ENCODE measurements around the gene FN3KRP.

The FN3KRP gene

GRCh38 chr17:82751571-82752370 lies 35.3 kb downstream of the FN3KRP start, which contains the start of gene TBCD (continued):
- TF ChIP-seq, protein P1, sequence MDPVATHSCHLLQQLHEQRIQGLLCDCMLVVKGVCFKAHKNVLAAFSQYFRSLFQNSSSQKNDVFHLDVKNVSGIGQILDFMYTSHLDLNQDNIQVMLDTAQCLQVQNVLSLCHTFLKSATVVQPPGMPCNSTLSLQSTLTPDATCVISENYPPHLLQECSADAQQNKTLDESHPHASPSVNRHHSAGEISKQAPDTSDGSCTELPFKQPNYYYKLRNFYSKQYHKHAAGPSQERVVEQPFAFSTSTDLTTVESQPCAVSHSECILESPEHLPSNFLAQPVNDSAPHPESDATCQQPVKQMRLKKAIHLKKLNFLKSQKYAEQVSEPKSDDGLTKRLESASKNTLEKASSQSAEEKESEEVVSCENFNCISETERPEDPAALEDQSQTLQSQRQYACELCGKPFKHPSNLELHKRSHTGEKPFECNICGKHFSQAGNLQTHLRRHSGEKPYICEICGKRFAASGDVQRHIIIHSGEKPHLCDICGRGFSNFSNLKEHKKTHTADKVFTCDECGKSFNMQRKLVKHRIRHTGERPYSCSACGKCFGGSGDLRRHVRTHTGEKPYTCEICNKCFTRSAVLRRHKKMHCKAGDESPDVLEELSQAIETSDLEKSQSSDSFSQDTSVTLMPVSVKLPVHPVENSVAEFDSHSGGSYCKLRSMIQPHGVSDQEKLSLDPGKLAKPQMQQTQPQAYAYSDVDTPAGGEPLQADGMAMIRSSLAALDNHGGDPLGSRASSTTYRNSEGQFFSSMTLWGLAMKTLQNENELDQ (tag by site-specific recombination; IDR thresholded peaks at IDR 0.05; ENCODE audit: low read depth) = no peak
- TF ChIP-seq MZF1 (tag by site-specific recombination; IDR thresholded peaks at IDR 0.05; ENCODE audit: borderline replicate concordance) = no peak
- TF ChIP-seq, protein P2, sequence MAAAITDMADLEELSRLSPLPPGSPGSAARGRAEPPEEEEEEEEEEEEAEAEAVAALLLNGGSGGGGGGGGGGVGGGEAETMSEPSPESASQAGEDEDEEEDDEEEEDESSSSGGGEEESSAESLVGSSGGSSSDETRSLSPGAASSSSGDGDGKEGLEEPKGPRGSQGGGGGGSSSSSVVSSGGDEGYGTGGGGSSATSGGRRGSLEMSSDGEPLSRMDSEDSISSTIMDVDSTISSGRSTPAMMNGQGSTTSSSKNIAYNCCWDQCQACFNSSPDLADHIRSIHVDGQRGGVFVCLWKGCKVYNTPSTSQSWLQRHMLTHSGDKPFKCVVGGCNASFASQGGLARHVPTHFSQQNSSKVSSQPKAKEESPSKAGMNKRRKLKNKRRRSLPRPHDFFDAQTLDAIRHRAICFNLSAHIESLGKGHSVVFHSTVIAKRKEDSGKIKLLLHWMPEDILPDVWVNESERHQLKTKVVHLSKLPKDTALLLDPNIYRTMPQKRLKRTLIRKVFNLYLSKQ (tag by site-specific recombination; IDR thresholded peaks at IDR 0.05; ENCODE audit: borderline replicate concordance) = no peak
- TF ChIP-seq SP2 (tag by site-specific recombination; IDR thresholded peaks at IDR 0.05) = peak; percentile 76
- no peak for TF ChIP-seq ZNF426 (tag by site-specific recombination; IDR thresholded peaks at IDR 0.05)
- no peak for TF ChIP-seq ZNF19 (tag by site-specific recombination; IDR thresholded peaks at IDR 0.05; ENCODE audit: low read depth)
- TF ChIP-seq ZNF768 (tag by site-specific recombination; IDR thresholded peaks at IDR 0.05) = no peak; the same call in 1 of the 2 replicates
- no peak for TF ChIP-seq ZNF121 (tag by site-specific recombination; IDR thresholded peaks at IDR 0.05)
- no peak for TF ChIP-seq ZNF211 (tag by site-specific recombination; IDR thresholded peaks at IDR 0.05; ENCODE audit: low read depth)
- no peak for TF ChIP-seq ZNF548 (tag by site-specific recombination; IDR thresholded peaks at IDR 0.05)
- TF ChIP-seq, protein P3, sequence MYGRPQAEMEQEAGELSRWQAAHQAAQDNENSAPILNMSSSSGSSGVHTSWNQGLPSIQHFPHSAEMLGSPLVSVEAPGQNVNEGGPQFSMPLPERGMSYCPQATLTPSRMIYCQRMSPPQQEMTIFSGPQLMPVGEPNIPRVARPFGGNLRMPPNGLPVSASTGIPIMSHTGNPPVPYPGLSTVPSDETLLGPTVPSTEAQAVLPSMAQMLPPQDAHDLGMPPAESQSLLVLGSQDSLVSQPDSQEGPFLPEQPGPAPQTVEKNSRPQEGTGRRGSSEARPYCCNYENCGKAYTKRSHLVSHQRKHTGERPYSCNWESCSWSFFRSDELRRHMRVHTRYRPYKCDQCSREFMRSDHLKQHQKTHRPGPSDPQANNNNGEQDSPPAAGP (tag by site-specific recombination; IDR thresholded peaks at IDR 0.05) = peak; percentile 86
- no peak for TF ChIP-seq ZNF175 (tag by site-specific recombination; IDR thresholded peaks at IDR 0.05)
- no peak for TF ChIP-seq ZNF398 (tag by site-specific recombination; IDR thresholded peaks at IDR 0.05)
- TF ChIP-seq ZNF341 (tag by site-specific recombination; IDR thresholded peaks at IDR 0.05; ENCODE audit: low read depth) = 0 out of 2 replicates have a peak, but pooled peaks have one; percentile 17
- TF ChIP-seq ZNF792 (tag by site-specific recombination; IDR thresholded peaks at IDR 0.05) = no peak
- TF ChIP-seq, protein P4, sequence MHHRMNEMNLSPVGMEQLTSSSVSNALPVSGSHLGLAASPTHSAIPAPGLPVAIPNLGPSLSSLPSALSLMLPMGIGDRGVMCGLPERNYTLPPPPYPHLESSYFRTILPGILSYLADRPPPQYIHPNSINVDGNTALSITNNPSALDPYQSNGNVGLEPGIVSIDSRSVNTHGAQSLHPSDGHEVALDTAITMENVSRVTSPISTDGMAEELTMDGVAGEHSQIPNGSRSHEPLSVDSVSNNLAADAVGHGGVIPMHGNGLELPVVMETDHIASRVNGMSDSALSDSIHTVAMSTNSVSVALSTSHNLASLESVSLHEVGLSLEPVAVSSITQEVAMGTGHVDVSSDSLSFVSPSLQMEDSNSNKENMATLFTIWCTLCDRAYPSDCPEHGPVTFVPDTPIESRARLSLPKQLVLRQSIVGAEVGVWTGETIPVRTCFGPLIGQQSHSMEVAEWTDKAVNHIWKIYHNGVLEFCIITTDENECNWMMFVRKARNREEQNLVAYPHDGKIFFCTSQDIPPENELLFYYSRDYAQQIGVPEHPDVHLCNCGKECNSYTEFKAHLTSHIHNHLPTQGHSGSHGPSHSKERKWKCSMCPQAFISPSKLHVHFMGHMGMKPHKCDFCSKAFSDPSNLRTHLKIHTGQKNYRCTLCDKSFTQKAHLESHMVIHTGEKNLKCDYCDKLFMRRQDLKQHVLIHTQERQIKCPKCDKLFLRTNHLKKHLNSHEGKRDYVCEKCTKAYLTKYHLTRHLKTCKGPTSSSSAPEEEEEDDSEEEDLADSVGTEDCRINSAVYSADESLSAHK (tag by site-specific recombination; IDR thresholded peaks at IDR 0.05) = 0 out of 2 replicates have a peak, but pooled peaks have one; percentile 31
- no peak for TF ChIP-seq ZNF133 (tag by site-specific recombination; IDR thresholded peaks at IDR 0.05)
- no peak for TF ChIP-seq ZNF549 (tag by site-specific recombination; IDR thresholded peaks at IDR 0.05)
- TF ChIP-seq GLIS2 (tag by site-specific recombination; IDR thresholded peaks at IDR 0.05) = peak; percentile 81
- peak; percentile 68 for TF ChIP-seq ZSCAN30 (tag by site-specific recombination; IDR thresholded peaks at IDR 0.05)
- TF ChIP-seq ZNF155 (tag by site-specific recombination; IDR thresholded peaks at IDR 0.05) = no peak
- no peak for TF ChIP-seq YY2 (tag by site-specific recombination; IDR thresholded peaks at IDR 0.05)
- TF ChIP-seq ZBTB17 (tag by site-specific recombination; IDR thresholded peaks at IDR 0.05) = peak; percentile 92
- TF ChIP-seq, protein P5, sequence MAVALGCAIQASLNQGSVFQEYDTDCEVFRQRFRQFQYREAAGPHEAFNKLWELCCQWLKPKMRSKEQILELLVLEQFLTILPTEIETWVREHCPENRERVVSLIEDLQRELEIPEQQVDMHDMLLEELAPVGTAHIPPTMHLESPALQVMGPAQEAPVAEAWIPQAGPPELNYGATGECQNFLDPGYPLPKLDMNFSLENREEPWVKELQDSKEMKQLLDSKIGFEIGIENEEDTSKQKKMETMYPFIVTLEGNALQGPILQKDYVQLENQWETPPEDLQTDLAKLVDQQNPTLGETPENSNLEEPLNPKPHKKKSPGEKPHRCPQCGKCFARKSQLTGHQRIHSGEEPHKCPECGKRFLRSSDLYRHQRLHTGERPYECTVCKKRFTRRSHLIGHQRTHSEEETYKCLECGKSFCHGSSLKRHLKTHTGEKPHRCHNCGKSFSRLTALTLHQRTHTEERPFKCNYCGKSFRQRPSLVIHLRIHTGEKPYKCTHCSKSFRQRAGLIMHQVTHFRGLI (tag by site-specific recombination; IDR thresholded peaks at IDR 0.05) = no peak
- no peak for TF ChIP-seq ZNF391 (tag by site-specific recombination; IDR thresholded peaks at IDR 0.05; ENCODE audit: borderline replicate concordance, low read depth)
- TF ChIP-seq ZNF560 (tag by site-specific recombination; IDR thresholded peaks at IDR 0.05; ENCODE audit: borderline replicate concordance) = no peak
- TF ChIP-seq ZNF747 (tag by site-specific recombination; IDR thresholded peaks at IDR 0.05) = no peak
- no peak for TF ChIP-seq ZNF510 (tag by site-specific recombination; IDR thresholded peaks at IDR 0.05; ENCODE audit: insufficient replicate concordance)
- TF ChIP-seq ZNF350 (tag by site-specific recombination; IDR thresholded peaks at IDR 0.05) = no peak
